ENCODE measurements around the gene CBX5. TPM values are rescaled to one million over a fixed set of nuclear protein-coding genes. Genes with fewer than 3 reads are reported as not detected.

CBX5 gene
- total and polyA plus RNA-seq, 9 of the 15 experiments (the other 6 are each of a cell fraction or from before 2014, with no cell fraction given) = 32.6 to 102 (median 59.2) TPM

DNA sequence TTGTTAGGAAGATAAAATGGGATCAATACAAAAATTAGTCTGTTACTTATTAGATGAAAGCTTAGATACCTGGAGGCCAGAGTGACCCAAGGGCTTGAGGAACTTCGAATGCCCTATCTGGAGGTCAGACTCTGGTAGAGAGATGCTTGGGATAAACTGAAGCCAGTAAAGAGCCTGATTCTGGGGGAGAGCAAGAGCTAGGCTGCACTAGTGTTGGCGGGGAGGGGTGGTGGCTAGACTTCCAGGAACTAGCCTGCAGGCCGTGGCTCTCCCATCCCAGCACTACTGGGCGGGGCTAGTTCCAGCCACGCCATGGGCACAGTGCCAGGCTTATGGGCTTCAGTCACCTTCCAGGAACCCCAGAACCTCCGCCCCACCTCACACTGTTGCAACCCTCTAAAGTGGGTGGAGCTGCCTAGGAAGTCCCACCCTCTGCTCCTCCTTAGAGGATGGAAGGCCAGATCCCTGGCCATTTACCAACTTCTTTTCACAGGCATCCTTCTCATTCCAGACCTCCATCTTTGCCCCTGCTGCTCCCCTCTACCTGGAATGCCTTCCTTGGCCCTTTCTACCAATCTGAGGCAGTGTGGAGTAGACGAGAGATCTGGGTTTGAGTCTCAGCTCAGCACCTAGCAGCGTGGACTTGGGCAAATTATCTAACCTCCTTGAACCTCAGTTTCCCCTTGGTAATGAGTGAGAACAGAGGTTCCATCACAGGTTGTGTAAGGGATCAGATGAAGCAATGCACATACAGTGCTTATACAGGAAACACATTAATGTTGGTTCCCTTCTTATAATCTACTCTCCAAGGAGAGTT, 27.2 kb upstream of the CBX5 start (continued):
- TF ChIP-seq ZNF707 (CRISPR knock-in tag; conservative IDR thresholded peaks at IDR 0.05) (no peak), SRSF9 (IDR thresholded peaks at IDR 0.05; ENCODE audit: borderline replicate concordance, low read depth, low read length) (no peak), RBBP5 (IDR thresholded peaks at IDR 0.05; ENCODE audit: borderline replicate concordance, insufficient read depth, low read length, poor library complexity, severe bottlenecking) (peak; percentile 49), EP300 (IDR thresholded peaks at IDR 0.05; ENCODE audit: low read length) (peak; percentile 78), NCOA4 (IDR thresholded peaks at IDR 0.05; ENCODE audit: partially characterized antibody) (no peak), MCM5 (IDR thresholded peaks at IDR 0.05; ENCODE audit: low read depth) (no peak), ERF (CRISPR knock-in tag; IDR thresholded peaks at IDR 0.05) (no peak), RCOR1 (IDR thresholded peaks at IDR 0.05; ENCODE audit: borderline replicate concordance in 1 of 2, low read depth in 2 of 2, low read length in 2 of 2) (peak; percentile 46 to 89; a peak in 3 of 4 replicates), RBM14 (IDR thresholded peaks at IDR 0.05; ENCODE audit: borderline replicate concordance, insufficient read depth, low read depth, low read length) (no peak), POLR2A (conservative IDR thresholded peaks at IDR 0.05) (peak; percentile 64), CEBPG (CRISPR knock-in tag; IDR thresholded peaks at IDR 0.05) (peak; percentile 69), CEBPG (tag; conservative IDR thresholded peaks at IDR 0.05 in 1 of 2, IDR thresholded peaks at IDR 0.05 in 1 of 2) (peak; percentile 35 to 69; a peak in 3 of 4 replicates), ZNF197 (CRISPR knock-in tag; IDR thresholded peaks at IDR 0.05; ENCODE audit: low read depth) (no peak), YBX1 (IDR thresholded peaks at IDR 0.05) (no peak), ZFP36 (IDR thresholded peaks at IDR 0.05; ENCODE audit: low read depth, low read length, partially characterized antibody) (peak; percentile 22), MAFG (tag; conservative IDR thresholded peaks at IDR 0.05) (no peak), KDM4B (IDR thresholded peaks at IDR 0.05; ENCODE audit: borderline replicate concordance in 2 of 2, low read depth in 1 of 2) (no peak), TEAD4 (IDR thresholded peaks at IDR 0.05; ENCODE audit: low read length) (no peak; the same call in 1 of the 2 replicates), TEAD4 (CRISPR knock-in tag; IDR thresholded peaks at IDR 0.05; ENCODE audit: borderline replicate concordance) (no peak), RHOXF2B (CRISPR knock-in tag; conservative IDR thresholded peaks at IDR 0.05) (no peak), JUN (IDR thresholded peaks at IDR 0.05; ENCODE audit: borderline replicate concordance, low read depth, low read length) (no peak), JUN (CRISPR knock-in tag; IDR thresholded peaks at IDR 0.05; ENCODE audit: borderline replicate concordance) (no peak)
- TF ChIP-seq, protein P1, sequence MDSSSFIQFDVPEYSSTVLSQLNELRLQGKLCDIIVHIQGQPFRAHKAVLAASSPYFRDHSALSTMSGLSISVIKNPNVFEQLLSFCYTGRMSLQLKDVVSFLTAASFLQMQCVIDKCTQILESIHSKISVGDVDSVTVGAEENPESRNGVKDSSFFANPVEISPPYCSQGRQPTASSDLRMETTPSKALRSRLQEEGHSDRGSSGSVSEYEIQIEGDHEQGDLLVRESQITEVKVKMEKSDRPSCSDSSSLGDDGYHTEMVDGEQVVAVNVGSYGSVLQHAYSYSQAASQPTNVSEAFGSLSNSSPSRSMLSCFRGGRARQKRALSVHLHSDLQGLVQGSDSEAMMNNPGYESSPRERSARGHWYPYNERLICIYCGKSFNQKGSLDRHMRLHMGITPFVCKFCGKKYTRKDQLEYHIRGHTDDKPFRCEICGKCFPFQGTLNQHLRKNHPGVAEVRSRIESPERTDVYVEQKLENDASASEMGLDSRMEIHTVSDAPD (CRISPR knock-in tag; IDR thresholded peaks at IDR 0.05) = no peak
- TF ChIP-seq, protein P2, sequence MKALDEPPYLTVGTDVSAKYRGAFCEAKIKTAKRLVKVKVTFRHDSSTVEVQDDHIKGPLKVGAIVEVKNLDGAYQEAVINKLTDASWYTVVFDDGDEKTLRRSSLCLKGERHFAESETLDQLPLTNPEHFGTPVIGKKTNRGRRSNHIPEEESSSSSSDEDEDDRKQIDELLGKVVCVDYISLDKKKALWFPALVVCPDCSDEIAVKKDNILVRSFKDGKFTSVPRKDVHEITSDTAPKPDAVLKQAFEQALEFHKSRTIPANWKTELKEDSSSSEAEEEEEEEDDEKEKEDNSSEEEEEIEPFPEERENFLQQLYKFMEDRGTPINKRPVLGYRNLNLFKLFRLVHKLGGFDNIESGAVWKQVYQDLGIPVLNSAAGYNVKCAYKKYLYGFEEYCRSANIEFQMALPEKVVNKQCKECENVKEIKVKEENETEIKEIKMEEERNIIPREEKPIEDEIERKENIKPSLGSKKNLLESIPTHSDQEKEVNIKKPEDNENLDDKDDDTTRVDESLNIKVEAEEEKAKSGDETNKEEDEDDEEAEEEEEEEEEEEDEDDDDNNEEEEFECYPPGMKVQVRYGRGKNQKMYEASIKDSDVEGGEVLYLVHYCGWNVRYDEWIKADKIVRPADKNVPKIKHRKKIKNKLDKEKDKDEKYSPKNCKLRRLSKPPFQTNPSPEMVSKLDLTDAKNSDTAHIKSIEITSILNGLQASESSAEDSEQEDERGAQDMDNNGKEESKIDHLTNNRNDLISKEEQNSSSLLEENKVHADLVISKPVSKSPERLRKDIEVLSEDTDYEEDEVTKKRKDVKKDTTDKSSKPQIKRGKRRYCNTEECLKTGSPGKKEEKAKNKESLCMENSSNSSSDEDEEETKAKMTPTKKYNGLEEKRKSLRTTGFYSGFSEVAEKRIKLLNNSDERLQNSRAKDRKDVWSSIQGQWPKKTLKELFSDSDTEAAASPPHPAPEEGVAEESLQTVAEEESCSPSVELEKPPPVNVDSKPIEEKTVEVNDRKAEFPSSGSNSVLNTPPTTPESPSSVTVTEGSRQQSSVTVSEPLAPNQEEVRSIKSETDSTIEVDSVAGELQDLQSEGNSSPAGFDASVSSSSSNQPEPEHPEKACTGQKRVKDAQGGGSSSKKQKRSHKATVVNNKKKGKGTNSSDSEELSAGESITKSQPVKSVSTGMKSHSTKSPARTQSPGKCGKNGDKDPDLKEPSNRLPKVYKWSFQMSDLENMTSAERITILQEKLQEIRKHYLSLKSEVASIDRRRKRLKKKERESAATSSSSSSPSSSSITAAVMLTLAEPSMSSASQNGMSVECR (CRISPR knock-in tag; IDR thresholded peaks at IDR 0.05) = no peak
